ENCODE results near the gene ETS2.

Gene ETS2

DNA sequence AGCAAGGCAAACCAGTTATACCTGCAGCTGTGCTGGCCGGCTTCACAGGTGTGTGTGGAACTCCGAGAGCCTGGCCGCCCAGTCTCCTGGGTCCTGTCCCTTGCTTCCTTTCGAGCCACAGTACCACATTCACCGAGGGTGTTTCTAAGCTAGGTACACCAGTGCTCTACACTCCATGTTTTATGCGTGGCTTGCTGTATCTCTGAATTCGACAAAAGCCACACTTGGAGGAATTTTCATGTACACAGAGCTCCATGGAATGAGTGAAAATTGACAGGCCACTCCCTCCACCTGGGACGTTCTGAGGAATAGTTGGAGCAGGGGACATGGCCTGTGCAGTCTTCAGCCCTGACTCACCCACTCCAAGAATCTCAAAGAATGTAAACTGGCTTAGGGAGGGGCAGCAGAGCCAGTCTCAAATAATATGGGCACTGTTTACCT is 14.0 kb downstream of the ETS2 start:
- TF ChIP-seq, protein P1, sequence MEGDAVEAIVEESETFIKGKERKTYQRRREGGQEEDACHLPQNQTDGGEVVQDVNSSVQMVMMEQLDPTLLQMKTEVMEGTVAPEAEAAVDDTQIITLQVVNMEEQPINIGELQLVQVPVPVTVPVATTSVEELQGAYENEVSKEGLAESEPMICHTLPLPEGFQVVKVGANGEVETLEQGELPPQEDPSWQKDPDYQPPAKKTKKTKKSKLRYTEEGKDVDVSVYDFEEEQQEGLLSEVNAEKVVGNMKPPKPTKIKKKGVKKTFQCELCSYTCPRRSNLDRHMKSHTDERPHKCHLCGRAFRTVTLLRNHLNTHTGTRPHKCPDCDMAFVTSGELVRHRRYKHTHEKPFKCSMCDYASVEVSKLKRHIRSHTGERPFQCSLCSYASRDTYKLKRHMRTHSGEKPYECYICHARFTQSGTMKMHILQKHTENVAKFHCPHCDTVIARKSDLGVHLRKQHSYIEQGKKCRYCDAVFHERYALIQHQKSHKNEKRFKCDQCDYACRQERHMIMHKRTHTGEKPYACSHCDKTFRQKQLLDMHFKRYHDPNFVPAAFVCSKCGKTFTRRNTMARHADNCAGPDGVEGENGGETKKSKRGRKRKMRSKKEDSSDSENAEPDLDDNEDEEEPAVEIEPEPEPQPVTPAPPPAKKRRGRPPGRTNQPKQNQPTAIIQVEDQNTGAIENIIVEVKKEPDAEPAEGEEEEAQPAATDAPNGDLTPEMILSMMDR (conservative IDR thresholded peaks at IDR 0.05; ENCODE audit: control insufficient read depth, insufficient read depth, low read depth, low read length) = no peak
- no peak for DNase-seq (ENCODE audit: low read depth)
- H3K4me3 ChIP-seq (ENCODE audit: control insufficient read depth, low read depth, low read length) = no peak overlapping the region

DNA sequence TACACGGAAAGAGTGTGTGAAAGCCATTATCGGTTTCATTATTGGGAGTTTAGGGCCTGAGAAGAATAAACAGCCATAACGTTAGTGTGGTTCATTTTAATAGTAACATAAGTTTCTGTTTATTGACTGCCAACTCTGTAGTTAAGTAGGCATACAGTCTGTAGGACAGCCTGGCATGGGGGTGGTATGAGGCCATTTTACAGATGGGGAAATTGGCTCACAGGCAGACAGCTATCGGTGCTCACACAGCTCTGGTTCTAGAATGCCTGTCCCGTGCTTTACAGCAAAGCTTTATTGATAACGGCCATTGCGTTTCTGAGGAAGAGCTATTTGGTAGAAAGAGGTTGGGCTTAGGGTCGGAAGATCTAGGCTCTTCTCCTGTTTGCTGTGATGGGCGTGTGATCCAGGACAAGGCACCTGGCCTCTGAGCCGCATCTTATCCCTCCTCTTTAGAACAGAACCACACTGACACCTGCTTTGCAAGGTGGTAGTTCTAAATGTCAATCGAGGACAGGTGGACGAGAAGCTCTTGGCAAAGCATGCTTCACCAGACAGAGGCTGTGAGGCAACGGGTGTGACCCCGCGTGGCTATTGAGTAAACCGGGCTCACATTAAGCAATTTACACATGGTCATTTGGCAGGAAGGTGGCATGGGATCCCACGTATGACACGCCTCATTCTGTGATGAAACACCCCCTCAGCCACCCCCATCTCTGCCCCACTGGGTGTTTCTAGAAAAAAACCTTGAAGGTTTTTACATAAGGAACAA is 14.9 kb downstream of the ETS2 start:
- no peak for DNase-seq (ENCODE audit: low read depth)
- H3K4me3 ChIP-seq (ENCODE audit: control insufficient read depth, low read depth, low read length) = no peak overlapping the region
- TF ChIP-seq, protein P1 (conservative IDR thresholded peaks at IDR 0.05; ENCODE audit: control insufficient read depth, insufficient read depth, low read depth, low read length) = no peak

DNA sequence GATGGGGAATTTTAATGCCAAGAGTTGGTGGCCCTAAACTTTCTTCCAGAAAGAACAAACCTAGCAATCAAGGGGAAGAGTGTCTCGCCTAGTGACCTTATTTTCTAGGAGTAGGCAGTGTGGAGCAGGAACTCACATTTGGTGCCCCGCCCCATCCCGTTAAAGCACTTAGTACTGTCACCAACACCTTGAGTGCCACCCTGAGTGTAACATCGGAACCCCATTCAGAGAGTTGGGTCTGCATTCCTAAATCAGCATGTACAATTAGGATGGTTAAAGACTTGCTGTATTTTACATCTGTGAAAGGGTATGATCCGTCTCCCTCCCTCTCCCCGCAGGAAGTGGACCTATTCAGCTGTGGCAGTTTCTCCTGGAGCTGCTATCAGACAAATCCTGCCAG is 15.5 kb downstream of the ETS2 start:
- H3K4me3 ChIP-seq (ENCODE audit: control insufficient read depth, low read depth, low read length) = no peak overlapping the region
- TF ChIP-seq, protein P1 (conservative IDR thresholded peaks at IDR 0.05; ENCODE audit: control insufficient read depth, insufficient read depth, low read depth, low read length) = no peak

DNA sequence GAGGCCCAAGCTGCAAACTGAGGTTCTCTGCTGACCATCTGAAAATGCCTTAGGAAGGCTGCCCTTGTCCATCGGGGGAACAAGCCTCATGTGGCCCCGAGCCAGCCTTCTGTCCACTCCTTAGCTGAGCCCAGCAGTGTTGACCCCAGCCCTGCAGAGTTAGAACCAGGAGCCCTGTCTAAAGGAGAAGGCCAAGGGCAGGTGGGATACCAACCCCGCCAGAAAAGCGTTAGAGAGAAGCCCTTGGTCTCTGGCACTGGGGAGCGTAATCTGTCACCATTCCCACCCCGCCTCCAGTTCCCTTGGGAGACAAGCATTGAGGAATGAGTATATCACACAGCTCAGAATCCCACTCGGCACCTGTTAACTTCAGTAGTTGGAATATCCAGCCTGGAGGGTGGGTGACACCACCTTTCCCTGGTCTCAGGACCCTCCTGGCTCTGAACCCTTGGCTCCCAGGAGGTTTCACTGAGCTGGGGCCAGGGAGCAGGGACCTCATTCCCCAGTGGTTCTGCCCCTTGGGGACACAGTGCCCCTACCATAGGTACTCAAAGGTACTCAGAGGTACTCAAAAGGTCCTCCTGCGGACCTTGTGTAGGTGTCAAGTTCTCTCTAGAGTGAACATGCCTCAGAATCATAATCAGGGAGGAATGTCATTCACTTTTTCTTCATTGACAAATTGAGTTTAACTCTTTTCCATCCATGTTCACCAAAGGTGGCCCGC is 16.4 kb downstream of the ETS2 start:
- H3K4me3 ChIP-seq (ENCODE audit: control insufficient read depth, low read depth, low read length) = no peak overlapping the region
- DNase-seq (ENCODE audit: low read depth) = no peak
- TF ChIP-seq, protein P1 (conservative IDR thresholded peaks at IDR 0.05; ENCODE audit: control insufficient read depth, insufficient read depth, low read depth, low read length) = no peak

More for the DNA sequence above, 15.5 kb downstream of the ETS2 start:
- DNase-seq (ENCODE audit: low read depth) = no peak

DNA sequence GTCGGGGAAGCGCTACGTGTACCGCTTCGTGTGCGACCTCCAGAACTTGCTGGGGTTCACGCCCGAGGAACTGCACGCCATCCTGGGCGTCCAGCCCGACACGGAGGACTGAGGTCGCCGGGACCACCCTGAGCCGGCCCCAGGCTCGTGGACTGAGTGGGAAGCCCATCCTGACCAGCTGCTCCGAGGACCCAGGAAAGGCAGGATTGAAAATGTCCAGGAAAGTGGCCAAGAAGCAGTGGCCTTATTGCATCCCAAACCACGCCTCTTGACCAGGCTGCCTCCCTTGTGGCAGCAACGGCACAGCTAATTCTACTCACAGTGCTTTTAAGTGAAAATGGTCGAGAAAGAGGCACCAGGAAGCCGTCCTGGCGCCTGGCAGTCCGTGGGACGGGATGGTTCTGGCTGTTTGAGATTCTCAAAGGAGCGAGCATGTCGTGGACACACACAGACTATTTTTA is 17.1 kb downstream of the ETS2 start:
- H3K4me3 ChIP-seq (ENCODE audit: control insufficient read depth, low read depth, low read length) = no peak overlapping the region
- TF ChIP-seq, protein P1 (conservative IDR thresholded peaks at IDR 0.05; ENCODE audit: control insufficient read depth, insufficient read depth, low read depth, low read length) = no peak
- no peak for DNase-seq (ENCODE audit: low read depth)

DNA sequence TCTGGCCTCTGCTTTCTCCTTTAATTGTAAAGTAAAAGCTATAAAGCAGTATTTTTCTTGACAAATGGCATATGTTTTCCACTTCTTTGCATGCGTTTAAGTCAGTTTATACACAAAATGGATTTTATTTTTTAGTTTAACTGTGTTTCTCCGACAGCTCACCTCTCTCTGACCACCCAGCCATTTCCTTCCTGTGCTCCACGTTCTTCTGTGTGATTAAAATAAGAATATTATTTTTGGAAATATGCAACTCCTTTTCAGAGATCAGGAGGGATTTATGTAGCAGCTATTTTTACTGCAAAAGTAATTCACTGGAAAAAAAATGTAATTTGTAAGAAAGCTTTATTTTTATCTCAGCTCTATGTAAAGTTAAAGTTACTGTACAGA is 18.0 kb downstream of the ETS2 start:
- DNase-seq (ENCODE audit: low read depth) = no peak
- no peak overlapping the region for H3K4me3 ChIP-seq (ENCODE audit: control insufficient read depth, low read depth, low read length)
- TF ChIP-seq, protein P1 (conservative IDR thresholded peaks at IDR 0.05; ENCODE audit: control insufficient read depth, insufficient read depth, low read depth, low read length) = no peak

Measured in fibroblast of mammary gland (primary cell).